H9 (cell line): Measurements from ENCODE around the gene RRAD. TPM values are rescaled to one million over a fixed set of nuclear protein-coding genes. Genes with fewer than 3 reads are reported as not detected.

ENCODE experiments used
- DNase-seq: peaks from one replicate; pipeline ENCODE4 v3.0.0-alpha.2; 2017
- H2AFZ ChIP-seq: one replicate; pipeline ENCODE4 v1.6.1; 2013; ENCODE audit warnings: mild to moderate bottlenecking, low read length, control low read depth, moderate library complexity
- H2AK5ac ChIP-seq: 2 replicates; pipeline ENCODE4 v1.6.1; 2013; ENCODE audit warnings: low read length, control low read depth, mixed read lengths; ENCODE audit not compliant: insufficient read length
- H2BK120ac ChIP-seq: one replicate; pipeline ENCODE4 v1.6.1; 2013; ENCODE audit warnings: low read depth, mild to moderate bottlenecking, low read length, control low read depth, inconsistent platforms; ENCODE audit not compliant: poor library complexity, severe bottlenecking
- H2BK12ac ChIP-seq: 2 replicates; pipeline ENCODE4 v1.6.1; 2013; ENCODE audit warnings: low read length, control low read depth, mixed read lengths, low read depth; ENCODE audit not compliant: insufficient read length
- H2BK15ac ChIP-seq: 2 replicates; pipeline ENCODE4 v1.6.1; 2013; ENCODE audit warnings: low read depth, low read length, control low read depth
- H2BK20ac ChIP-seq: one replicate; pipeline ENCODE4 v1.6.1; 2013; ENCODE audit warnings: low read depth, mild to moderate bottlenecking, low read length, control low read depth, inconsistent platforms; ENCODE audit not compliant: poor library complexity, severe bottlenecking
- H2BK5ac ChIP-seq: 2 replicates; pipeline ENCODE4 v1.6.1; 2013; ENCODE audit warnings: low read length, control low read depth, mixed read lengths; ENCODE audit not compliant: insufficient read length
- H3K14ac ChIP-seq: 2 replicates; pipeline ENCODE4 v1.6.1; 2013; ENCODE audit warnings: low read length, control low read depth; ENCODE audit not compliant: insufficient read depth
- H3K18ac ChIP-seq: 2 replicates; pipeline ENCODE4 v1.6.1; 2013; ENCODE audit warnings: low read depth, mild to moderate bottlenecking, mixed read lengths, low read length, control low read depth; ENCODE audit not compliant: insufficient read length
- H3K23ac ChIP-seq: 2 replicates; pipeline ENCODE4 v1.6.1; 2013; ENCODE audit warnings: low read length, control low read depth, mixed read lengths, low read depth; ENCODE audit not compliant: insufficient read length
- H3K23me2 ChIP-seq: 2 replicates; pipeline ENCODE4 v1.6.1; 2013; ENCODE audit warnings: low read depth, mild to moderate bottlenecking, mixed read lengths, low read length, control low read depth; ENCODE audit not compliant: insufficient read length, poor library complexity, severe bottlenecking
- H3K27ac ChIP-seq: 2 replicates; pipeline ENCODE4 v1.5.1; 2013; ENCODE audit warnings: low read length, control low read depth, mixed read lengths, low read depth; ENCODE audit not compliant: insufficient read length
- H3K27me3 ChIP-seq: 2 replicates; pipeline ENCODE4 v1.6.1; 2013; ENCODE audit warnings: low read length, control low read depth, inconsistent platforms; ENCODE audit not compliant: insufficient read depth
- H3K4ac ChIP-seq: 2 replicates; pipeline ENCODE4 v1.6.1; 2013; ENCODE audit warnings: low read depth, mild to moderate bottlenecking, control low read depth, inconsistent platforms, low read length, moderate library complexity
- H3K4me1 ChIP-seq: 2 replicates; pipeline ENCODE4 v1.6.1; 2013; ENCODE audit warnings: low read length, control low read depth, inconsistent platforms; ENCODE audit not compliant: insufficient read depth
- H3K4me2 ChIP-seq: 2 replicates; pipeline ENCODE4 v1.6.1; 2013; ENCODE audit warnings: low read length, control low read depth, mixed read lengths; ENCODE audit not compliant: insufficient read length, insufficient read depth
- H3K56ac ChIP-seq: 2 replicates; pipeline ENCODE4 v1.6.1; 2013; ENCODE audit warnings: low read depth, mild to moderate bottlenecking, mixed read lengths, low read length, control low read depth; ENCODE audit not compliant: insufficient read length
- H3K79me1 ChIP-seq: 2 replicates; pipeline ENCODE4 v1.6.1; 2013; ENCODE audit warnings: low read depth, mild to moderate bottlenecking, moderate library complexity, low read length, control low read depth, inconsistent platforms; ENCODE audit not compliant: insufficient read depth, poor library complexity, severe bottlenecking
- H3K79me2 ChIP-seq: 2 replicates; pipeline ENCODE4 v1.6.1; 2013; ENCODE audit warnings: low read length, control low read depth, inconsistent platforms; ENCODE audit not compliant: insufficient read depth
- H3K9ac ChIP-seq: 2 replicates; pipeline ENCODE4 v1.6.1; 2013; ENCODE audit warnings: low read length, control low read depth, mixed read lengths; ENCODE audit not compliant: insufficient read length; ENCODE audit errors: extremely low read depth
- H3K9me3 ChIP-seq: one replicate; pipeline ENCODE4 v1.6.1; 2013; ENCODE audit warnings: low read depth, low read length, inconsistent platforms; ENCODE audit not compliant: control insufficient read depth
- H3T11ph ChIP-seq: one replicate; pipeline ENCODE4 v1.6.1; 2013; ENCODE audit warnings: mild to moderate bottlenecking, low read length, control low read depth, inconsistent platforms
- H4K20me1 ChIP-seq: one replicate; pipeline ENCODE4 v1.6.1; 2013; ENCODE audit not compliant: control insufficient read depth, insufficient read length, insufficient read depth
- H4K5ac ChIP-seq: 2 replicates; pipeline ENCODE4 v1.6.1; 2013; ENCODE audit warnings: low read depth, mild to moderate bottlenecking, mixed read lengths, low read length, control low read depth; ENCODE audit not compliant: insufficient read length
- H4K8ac ChIP-seq: replicated peaks from 2 replicates; pipeline ENCODE4 v1.6.1; 2013; ENCODE audit warnings: low read length, control low read depth, mixed read lengths, low read depth; ENCODE audit not compliant: insufficient read length
- H4K91ac ChIP-seq: 2 replicates; pipeline ENCODE4 v1.6.1; 2013; ENCODE audit warnings: low read depth, mild to moderate bottlenecking, moderate library complexity, mixed read lengths, low read length, control low read depth; ENCODE audit not compliant: insufficient read length
- H3K27ac Mint-ChIP-seq, 3 experiments: 2 replicates in 2 of 3; 3 replicates in 1 of 3; pipeline ENCODE4 v1.8.0; 2020 to 2021; ENCODE audit warnings: mixed read lengths in 3 of 3, mild to moderate bottlenecking in 1 of 3, moderate library complexity in 1 of 3
- H3K27me3 Mint-ChIP-seq: 2 replicates; pipeline ENCODE4 v1.8.0; 2021; ENCODE audit warnings: low read depth, mild to moderate bottlenecking, moderate library complexity, mixed read lengths
- H3K36me3 Mint-ChIP-seq, 3 experiments: 2 replicates in 2 of 3; 3 replicates in 1 of 3; pipeline ENCODE4 v1.8.0; 2020 to 2021; ENCODE audit warnings: low read depth in 3 of 3, mixed read lengths in 3 of 3; ENCODE audit not compliant: insufficient read depth in 1 of 3
- H3K4me1 Mint-ChIP-seq, 2 experiments: 2 replicates each; pipeline ENCODE4 v1.8.0; 2020; ENCODE audit warnings: mixed read lengths in 2 of 2
- H3K4me3 Mint-ChIP-seq, 2 experiments: 2 replicates in 1 of 2; 3 replicates in 1 of 2; pipeline ENCODE4 v1.8.0; 2020 to 2021; ENCODE audit warnings: mild to moderate bottlenecking in 2 of 2, mixed read lengths in 2 of 2, moderate library complexity in 1 of 2
- H3K9me3 Mint-ChIP-seq, 2 experiments: 2 replicates in 1 of 2; 3 replicates in 1 of 2; pipeline ENCODE4 v1.8.0; 2020; ENCODE audit warnings: mild to moderate bottlenecking in 2 of 2, mixed read lengths in 2 of 2, moderate library complexity in 1 of 2
- CTCF ChIP-seq: fragments of 200-600 bp; sonication (generic); conservative IDR thresholded peaks from 3 replicates; pipeline ENCODE4 v1.8.0; 2021; ENCODE audit warnings: antibody characterized with exemption, mild to moderate bottlenecking
- WGBS: extraction: QIAGEN DNeasy Blood & Tissue Kit; methylation state at CpG from one replicate; pipeline ENCODE4 v1.1.7; 2013; ENCODE audit warnings: missing lambda C conversion rate, low lambda C conversion rate, mixed read lengths; ENCODE audit not compliant: insufficient read length; ENCODE audit errors: extremely low coverage; 5-methylcytosine and 5-hydroxymethylcytosine counted together
- total RNA-seq: library from RNA; stranded (reverse); gene quantifications from 2 replicates; pipeline ENCODE4 v1.2.1, GENCODE V29; 2021

RRAD gene
- total RNA-seq, 1 experiment from 2014 or later: 0.72 TPM

- Histone ChIP-seq H2BK120ac (no peak overlapping the region), H2AFZ (no peak overlapping the region), H2BK15ac (no peak overlapping the region), H2BK20ac (no peak overlapping the region), H4K20me1 (no peaks in the 10 kb centered on the region), H3K56ac (no peak overlapping the region), H4K91ac (no peak overlapping the region), H2BK12ac (no peak overlapping the region), H3K14ac (no peak overlapping the region), H2AK5ac (no peak overlapping the region), H4K8ac (no peak overlapping the region), H2BK5ac (no peak overlapping the region), H3K18ac (no peak overlapping the region), H3K4ac (no peak overlapping the region), H3K9ac (no peak overlapping the region), H3K79me1 (no peaks in the 10 kb centered on the region), H3K79me2 (no peaks in the 10 kb centered on the region), H4K5ac (no peak overlapping the region), H3K27ac (no peak overlapping the region), H3K4me1 (no peaks in the 10 kb centered on the region), H3T11ph (no peak overlapping the region), H3K4me2 (no peak overlapping the region), H3K9me3 (no peaks in the 10 kb centered on the region), H3K23ac (no peak overlapping the region), H3K23me2 (no peaks in the 10 kb centered on the region), H3K27me3 (peaks cover 14% of the 10 kb centered on the region; the same call in 1 of the 2 replicates)
- DNase-seq: no peak
- H3K27ac Mint-ChIP-seq: no peak overlapping the region
- H3K36me3 Mint-ChIP-seq: peaks cover 0 to 8% (median 6%) of the 10 kb centered on the region in 3 experiments; a peak in 4 of 7 replicates
- H3K9me3 Mint-ChIP-seq: peaks cover 6 to 8% of the 10 kb centered on the region in 2 experiments; a peak in 3 of 5 replicates
- WGBS: no CpG with 5 or more reads among the region's 4 CpGs
- peaks cover 8% of the 10 kb centered on the region for H3K27me3 Mint-ChIP-seq
- no peak overlapping the region for H3K4me3 Mint-ChIP-seq
- H3K4me1 Mint-ChIP-seq: peaks cover 11 to 13% of the 10 kb centered on the region in 2 experiments
- TF ChIP-seq CTCF: no peak
Measured at GRCh38 chr16:66950971-66951790, 25.8 kb upstream of the RRAD start.
